Activated CD8-positive, alpha-beta memory T cell treated with anti-CD3 and anti-CD28 coated beads, Interleukin-2, amount 50 U/mL, for 24 hours (primary cell): ENCODE results near the gene RET.

ENCODE experiments used
- DNase-seq: peaks from one replicate; pipeline ENCODE4 v3.0.0-alpha.2; 2020; ENCODE audit errors: extremely low read depth

Gene RET

DNA sequence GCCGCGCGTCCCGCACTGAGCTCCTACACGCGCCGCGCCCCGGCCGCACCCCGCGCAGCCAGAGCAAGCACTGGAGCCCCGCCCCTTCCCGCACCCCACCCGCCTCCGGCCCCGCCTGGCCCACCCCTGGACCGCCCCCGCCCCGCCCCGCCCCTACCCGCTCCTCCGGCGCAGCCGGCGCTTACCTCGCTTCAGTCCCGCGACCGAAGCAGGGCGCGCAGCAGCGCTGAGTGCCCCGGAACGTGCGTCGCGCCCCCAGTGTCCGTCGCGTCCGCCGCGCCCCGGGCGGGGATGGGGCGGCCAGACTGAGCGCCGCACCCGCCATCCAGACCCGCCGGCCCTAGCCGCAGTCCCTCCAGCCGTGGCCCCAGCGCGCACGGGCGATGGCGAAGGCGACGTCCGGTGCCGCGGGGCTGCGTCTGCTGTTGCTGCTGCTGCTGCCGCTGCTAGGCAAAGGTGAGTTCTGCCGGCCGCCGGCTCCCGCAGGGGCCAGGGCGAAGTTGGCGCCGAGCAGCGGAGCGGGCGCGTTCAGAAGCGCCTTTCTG is at the start of gene RET:
Gene RET (plus strand): TSS at position 194 of the 545 bp plus-strand sequence. CDS start 190 bp downstream, at position 384.
- no peak for DNase-seq

DNA sequence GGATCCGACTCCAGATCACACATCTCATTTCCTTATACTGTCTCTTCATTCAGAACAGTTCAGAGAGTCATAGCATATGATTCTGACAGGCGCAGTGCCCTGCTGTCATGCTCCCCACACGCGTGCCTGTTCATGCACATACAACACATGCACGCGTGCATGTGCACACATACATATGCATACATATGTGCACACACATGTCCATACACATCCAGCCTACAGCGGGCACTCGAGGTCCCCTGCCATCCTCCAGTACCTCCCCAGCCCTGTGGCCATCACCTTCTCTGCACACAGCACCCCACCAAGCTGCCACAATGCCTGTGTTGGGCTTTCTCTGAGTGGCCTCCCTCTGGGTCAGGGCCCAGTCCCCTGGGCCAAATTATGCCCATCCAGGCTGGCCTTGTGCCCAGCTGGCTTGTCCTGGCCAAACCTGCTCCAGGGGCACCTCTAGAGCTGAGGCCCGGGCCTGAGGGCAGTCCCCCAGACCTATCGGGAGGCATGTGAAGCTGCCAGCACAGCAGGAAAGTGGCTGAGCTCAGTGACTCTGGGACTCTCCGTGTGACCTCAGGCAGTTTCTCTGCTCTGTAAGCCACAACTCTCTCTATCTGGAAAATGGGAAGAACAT is 49.4 kb upstream of the RET start:
- DNase-seq = no peak

DNA sequence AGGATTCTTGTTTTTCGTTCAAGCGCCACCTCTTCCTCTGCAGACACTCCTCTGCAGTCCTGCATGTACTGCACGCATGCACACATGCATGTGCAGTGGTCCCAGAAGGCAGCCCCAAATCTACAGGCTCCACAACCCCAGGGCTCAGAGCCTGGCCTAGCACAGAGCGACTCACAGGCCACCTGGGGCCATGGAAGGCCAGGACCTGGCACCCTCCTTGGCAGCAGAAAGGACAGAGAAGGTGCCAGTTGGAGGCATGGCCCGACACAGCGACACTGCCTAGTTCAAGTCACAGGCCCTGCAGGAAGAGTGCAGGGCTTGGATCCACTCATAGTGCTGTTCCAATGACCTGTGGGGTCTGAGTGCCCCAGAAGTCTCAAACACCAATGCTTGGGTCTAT is 48.7 kb upstream of the RET start:
- no peak for DNase-seq

GRCh38 chr10:43029043-43029442 is 47.8 kb upstream of the RET start:
- DNase-seq = no peak

- DNase-seq = no peak
Measured at GRCh38 chr10:43032613-43033012, 44.3 kb upstream of the RET start.

GRCh38 chr10:43035800-43036199 is 41.1 kb upstream of the RET start:
- no peak for DNase-seq

DNA sequence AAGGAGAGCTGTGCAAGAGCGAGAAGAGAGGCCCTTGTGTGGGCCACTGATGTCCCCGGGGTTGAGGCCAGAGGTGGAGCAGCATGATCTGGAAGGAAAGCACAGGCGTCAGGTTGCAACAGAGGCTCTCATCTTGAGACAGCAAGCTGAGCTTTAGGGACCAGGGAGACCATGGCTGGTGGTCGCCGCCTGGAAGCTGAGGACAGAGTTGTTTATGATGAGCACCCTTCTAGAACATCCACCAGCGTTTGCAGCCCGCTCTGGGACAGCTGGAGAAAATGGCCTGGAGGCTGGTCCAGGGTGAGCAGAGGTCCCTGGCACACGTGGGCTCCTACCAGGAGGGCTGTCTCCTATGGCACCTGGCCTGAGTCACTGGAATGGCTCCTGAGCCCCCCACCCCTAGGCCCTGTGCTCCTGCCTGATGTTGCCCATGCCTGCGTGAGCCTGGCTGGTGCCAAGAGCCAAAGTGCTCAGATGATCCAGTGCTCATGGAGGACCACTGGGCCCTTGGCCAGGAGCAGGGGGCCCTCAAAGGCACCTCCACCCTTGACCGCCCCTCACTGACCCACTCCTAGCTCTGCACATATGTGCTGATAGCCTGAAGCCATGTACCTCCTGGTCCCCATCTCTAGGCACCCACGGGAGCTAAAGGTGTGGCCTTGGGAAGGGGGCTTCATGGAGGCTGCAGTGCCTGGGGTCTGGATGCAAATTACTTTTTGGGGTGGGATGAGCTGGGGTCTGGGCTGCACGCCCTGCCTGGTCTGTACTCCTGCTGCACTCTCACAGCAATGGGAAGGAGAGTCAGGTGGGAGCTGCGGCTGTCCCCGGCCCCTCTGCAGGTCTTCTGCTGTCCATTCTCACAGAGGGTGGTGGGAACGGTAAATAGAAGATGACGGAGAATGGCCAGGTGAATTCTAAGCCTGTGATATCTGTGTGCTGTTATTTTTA is 40.1 kb upstream of the RET start:
- no peak for DNase-seq

DNA sequence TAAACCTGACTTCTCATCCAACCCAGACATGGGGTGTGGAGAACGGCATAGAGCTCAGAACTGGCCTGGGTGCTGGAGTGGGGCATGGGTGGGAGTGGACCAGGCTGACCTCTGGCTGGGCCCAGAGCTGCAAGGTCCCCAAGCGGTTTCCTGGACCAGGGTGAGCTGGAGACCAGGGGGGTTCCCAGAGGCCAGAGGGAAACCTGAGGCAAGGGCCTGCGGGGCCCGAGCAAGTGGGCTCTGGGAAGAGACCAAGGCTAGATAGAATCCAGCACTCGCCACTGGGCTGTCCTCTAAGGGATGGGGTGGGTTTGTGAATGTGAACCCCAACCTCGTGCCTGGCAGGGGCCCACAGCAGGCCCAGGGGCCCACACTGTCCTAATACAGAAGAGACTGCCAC is 39.4 kb upstream of the RET start:
- no peak for DNase-seq

DNA sequence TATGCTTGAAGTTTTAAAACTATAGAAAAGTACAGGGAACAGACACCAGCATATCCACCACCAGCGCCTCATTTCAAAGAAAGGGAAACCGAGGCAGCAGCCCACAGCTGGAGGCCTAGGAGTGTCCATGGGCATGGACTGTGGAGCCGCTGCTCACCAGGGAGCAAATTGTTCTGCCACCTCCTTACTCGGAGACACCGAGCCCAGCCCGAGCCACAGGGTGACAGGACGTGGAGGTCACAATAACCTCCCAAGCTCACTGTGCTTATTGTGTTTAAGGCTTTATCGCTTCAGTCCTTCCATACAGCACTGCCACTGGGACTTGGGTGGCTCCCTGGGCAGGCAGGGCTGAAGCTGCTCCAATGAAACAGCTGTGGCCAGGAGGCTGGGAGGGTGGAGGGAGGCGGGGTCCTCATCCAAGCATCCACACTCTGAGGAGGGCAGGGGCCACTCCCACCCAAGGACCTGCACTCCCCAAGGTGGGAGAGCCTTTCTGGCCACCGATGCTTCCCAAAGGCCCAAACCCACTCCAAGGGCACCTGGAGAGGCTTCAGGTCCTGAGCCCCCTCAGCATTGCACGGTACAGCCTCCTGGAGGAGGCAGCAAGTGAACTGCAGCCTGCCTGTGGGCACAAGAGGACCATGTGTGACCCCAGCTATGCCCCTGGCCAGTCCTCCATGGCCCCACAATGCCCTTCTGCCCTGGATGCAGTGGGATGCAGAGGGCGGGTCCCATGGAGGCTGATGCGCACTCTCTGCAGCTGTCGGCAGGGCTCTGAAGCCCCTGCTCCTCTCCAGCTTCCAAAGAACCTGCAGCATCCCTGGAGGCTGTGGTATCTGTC is 38.7 kb upstream of the RET start:
- DNase-seq = no peak

DNA sequence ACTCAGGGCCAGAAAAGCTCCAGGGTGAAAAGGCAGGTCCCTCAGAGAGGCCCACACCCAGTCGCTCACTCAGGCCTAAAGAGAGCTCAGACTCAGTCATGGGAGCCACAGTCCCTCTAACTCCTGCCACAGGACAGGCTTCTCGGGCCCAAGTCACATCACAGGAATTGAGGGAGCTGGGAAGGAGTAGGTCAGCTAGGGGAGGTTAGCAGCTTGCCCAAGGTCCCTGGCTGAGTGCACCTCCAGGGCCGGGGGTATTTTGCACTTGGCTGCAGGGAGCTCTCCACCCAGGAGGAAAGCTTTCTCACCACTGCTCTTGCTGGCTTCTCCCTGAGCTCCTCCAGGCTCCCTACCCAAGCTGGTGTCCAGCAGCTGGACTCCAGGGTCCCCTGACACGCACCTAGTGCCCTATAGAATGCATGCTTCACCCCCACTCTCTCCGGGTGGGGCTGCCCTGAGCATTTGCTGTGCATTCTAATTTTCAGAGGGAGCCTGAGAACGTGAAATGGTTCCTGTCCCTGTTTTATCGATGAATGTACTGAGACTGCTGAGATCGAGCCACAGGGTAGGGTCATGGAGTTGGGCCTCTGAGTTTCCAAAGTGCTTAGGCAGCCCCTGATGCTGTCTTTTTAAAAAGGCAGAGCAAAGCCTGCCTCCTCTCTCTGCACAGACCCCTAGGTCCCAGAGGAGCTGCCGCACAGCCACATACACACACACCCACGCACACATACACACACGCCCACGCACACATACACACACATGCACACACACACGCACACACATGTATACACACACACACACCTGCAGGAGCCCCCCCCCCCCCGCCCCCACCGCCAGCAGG is 37.9 kb upstream of the RET start:
- DNase-seq = no peak

- DNase-seq = no peak
Measured at GRCh38 chr10:43039624-43040481, 37.0 kb upstream of the RET start.

GRCh38 chr10:43040482-43041256 is 36.2 kb upstream of the RET start:
- no peak for DNase-seq

DNA sequence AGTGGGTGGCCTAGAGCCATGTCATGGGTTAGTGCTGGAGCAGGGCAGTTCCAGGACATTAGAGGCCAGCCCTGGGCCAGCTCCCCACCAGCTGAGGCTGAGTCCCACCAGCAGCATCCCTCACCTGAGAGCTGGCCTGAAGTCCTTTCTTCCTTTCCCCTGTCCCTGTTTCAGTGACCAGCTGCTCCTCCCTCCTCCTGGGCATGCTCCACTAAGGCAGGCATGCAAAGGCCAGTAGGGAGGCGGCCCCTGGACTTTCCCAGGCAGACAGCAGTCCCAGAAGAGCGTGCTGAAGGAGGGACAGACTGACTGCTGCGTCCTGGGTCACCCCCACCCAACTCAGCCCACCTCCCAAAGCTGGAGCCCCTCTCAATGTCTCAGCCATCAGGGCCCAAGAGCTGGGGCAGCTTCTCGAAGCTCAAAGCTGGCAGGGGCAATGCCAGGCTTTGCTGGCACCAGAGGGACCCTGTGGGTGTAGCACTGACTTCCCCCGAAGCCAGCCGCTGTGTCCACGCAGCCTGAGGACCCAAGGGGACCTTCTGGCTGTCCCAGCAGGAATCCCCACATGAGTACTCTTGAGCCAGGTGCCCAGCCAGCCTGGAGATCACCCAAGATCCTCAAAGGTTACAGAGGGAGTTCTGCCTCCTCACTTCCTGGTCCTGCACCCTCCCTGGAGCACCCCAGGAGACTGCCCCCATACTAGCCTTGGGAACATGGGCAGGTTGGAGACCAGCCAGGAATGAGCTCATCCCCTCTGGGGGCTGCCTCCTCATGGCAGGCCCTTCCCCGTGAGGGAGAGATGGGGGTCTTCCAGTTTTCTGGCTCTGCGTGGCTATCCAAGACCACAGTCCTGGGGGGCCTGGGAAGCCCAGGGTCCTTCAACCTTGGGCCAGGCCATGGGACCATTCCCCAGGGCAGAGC is 35.2 kb upstream of the RET start:
- DNase-seq = no peak

DNA sequence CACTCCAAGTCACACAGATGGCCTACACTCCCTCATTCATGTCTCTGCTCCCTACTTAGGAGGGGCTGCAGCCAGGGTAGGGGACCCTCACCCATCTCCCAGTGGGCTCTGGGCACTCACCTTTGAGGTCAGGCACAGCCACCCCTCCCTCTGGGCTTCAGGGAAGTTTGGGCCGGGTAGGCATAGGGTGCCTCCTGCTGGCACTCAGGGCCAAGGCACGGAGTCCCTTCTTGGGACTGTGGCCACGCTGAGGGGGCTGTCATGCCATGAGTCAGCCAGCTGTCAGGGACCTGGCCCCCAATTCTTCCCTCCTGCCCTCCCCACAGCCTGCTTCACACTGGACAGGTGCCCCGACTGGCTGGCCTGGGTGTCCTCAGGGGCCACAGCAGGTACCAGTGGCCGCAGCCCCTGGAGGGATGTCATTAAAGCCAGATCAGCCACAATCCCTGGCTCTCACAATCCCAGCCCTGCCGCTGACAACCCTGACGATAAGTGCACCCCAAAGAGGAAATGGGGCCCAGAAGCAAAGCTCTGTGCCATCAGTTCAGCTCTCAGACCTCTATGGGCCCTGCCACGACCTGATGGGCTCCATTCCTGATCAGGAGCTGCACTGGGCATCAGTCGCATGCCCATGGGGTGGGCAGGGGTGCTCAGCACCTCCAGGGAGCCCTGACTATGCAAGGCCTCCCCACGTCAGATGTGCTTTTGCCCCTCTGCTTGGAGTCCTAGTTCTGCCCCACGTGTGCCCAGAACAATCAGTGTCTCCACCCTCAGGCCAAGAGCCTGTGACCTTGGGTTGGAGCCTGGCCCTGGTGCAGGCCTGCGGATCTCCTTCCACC is 34.1 kb upstream of the RET start:
- no peak for DNase-seq

DNA sequence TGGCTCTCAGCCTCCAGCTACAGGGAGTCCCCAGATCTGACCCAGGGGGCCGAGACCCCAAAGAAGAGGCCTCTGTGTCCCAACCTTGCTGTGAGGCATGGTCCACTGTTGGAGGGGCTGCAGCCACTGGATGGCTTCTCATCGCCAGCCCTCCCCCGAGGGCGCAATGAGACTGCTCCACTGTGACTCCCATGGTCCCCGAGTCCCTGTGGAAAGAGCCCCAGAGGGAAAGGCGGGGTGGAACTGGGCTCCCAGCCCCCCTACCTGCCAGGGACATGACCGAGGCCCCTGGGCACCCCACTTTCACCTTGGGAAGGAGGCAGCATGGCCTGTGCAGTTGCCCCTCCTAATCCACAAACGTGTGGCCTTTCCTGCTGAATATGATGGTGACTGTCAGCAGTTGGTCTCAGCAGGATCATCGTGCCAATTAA is 33.5 kb upstream of the RET start:
- no peak for DNase-seq

GRCh38 chr10:43043773-43044447 is 33.0 kb upstream of the RET start:
- no peak for DNase-seq

- no peak for DNase-seq
Measured at GRCh38 chr10:43044448-43044921, 32.4 kb upstream of the RET start.
